ENCODE measurements around the gene WASL.
"Not testable (repeated sequence)": the region's sequence is repeated elsewhere in the genome, so short reads cannot be mapped to it uniquely, and the experiment has no call there.

WASL gene

DNA sequence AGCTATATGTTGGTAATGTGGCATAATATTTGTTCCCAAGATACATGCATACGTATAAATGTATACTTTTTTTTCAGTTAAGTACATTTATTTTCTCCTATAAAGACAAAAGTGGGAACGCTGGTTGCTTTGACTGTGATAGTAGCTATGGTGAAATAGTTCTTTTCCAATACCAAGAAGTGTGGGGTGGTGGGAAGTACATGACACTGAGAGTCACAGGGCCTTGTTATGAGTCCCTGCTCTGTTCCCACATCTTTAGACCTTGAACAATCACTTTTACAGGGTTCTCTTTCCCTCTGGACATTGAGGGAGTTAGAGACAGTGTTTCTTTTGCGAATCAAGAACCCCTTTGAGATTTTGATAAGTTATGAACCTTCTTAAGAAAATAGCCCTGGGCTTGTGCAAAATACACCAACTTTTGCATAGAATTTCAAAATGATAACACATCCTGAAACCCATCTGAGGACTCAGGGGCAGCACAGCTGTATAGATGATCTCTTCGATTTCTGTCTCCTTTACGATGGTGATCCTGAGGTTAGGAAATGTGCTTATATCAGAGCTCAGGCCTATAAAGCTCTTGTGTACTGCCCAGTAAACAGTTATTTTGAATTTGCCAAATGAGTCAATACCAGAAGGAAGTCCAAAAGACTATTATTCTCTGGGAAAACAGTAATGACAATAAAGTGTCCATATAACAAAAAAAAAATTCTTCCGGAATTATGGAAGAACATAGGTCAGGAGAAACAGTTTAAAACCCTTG lies 92.1 kb downstream of the WASL start:
- DNase-seq = no peak

GRCh38 chr7:123655614-123656013 lies 93.2 kb downstream of the WASL start, which contains the start of gene LMOD2:
Gene LMOD2, plus strand, starts transcription at chr7:123655866. Its CDS starts 98 bp downstream, at chr7:123655964.
- DNase-seq = no peak

DNA sequence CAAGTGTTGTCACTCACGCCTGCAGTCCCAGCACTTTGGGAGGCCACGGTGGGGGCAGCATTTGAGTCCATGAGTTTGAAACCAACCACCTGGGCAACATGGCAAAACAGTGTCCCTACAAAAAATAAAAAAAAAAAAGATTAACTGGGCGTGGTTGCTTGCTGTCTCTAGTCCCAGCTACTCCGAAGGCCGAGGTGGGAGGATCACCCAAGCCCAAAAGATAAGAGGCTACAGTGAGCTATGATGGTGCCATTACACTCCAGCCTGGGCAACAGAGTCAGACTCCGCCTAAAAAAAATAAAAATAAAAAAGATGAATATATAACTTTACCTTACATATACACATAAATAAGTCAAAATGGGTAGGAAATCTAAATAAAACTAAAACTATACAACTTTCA lies 95.6 kb downstream of the WASL start:
- no peak for DNase-seq

DNA sequence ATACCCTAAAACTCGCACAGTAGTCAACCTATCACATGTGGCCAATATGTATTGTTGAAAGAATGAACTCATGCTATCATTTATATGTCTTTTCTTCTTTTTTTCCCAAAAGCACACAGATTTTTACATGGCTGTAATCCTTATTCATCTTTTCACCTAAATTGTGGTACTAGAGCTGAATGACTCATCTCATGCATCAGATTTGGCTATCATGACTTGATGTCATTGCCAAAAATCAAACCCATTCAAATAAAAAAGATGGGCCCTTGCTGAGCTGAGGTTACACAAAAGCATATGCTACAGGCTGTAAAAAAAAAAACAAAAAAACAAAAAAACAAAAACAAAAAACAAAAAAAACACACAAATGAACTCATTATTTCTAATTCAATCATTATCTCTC lies 96.4 kb downstream of the WASL start:
- DNase-seq = no peak

DNA sequence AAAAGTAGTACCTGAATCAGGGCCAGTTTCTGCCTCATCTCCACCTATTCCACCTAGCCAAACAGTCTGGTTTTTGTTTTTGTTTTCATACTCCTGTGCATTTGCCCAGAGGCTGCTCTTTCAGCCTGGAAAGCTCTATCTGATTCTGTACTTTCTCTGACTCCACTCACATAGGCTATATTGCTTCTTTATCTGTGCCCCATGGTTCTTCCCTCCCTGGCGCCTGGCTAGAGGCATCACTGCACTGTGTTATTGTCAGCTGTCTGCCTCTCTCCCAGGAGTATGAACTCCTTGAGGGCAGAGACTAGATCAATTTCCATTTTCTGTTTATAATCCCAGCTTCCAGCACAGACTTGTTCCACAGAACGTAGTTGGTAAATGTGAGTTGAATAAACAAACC lies 98.2 kb downstream of the WASL start:
- DNase-seq = no peak

- peak in 1 of 2 experiments; percentile 5 for DNase-seq
Measured at GRCh38 chr7:123649964-123650363, 98.8 kb downstream of the WASL start.

GRCh38 chr7:123647106-123647730 lies 101.6 kb downstream of the WASL start:
- DNase-seq = no peak

GRCh38 chr7:123645516-123645915 lies 103.3 kb downstream of the WASL start:
- DNase-seq = no peak

- DNase-seq = peak in 1 of 2 experiments; percentile 32
Measured at GRCh38 chr7:123643495-123644441, 105.0 kb downstream of the WASL start.

GRCh38 chr7:123641901-123642300 lies 106.9 kb downstream of the WASL start:
- no peak for DNase-seq

DNA sequence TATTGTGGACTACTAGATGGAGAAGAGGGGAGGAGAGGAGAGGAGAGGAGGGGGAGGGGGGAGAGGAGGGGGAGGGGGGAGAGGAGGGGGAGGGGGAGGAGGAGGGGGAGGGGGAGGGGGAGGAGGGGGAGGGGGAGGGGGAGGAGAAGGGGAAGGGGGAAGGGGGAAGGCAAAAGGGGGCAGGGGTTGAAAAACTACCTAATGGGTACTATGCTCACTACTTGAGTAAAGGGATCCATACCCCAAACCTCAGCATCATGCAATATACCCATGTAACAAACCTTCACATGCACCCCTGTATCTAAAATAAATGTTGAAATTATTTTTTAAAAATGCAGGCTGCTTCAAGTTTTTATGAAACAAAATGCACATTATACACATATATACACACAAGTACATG lies 108.2 kb downstream of the WASL start:
- no peak for DNase-seq

DNA sequence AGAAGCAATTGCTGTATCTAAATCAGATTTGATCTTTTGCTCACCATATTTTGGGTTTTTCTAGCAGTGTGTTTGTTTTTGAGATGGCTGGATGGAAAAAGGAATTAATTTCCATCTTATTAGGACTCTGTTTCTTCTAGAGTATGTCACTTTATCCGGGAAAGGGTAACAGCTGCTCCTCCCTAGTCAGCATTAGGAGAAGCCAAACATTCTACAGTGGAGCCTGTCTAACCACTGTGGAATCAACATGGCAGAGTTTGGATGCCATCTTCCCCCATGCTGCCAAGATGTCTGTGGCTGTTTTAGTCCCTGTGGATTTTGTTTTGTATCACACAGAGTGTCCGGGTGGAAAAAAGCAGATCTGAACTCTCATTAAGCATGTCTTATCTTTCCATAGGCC lies 109.2 kb downstream of the WASL start:
- DNase-seq = no peak

- DNase-seq = no peak
Measured at GRCh38 chr7:123637878-123638277, 110.9 kb downstream of the WASL start.

- DNase-seq = no peak
Measured at GRCh38 chr7:123637203-123637602, 111.6 kb downstream of the WASL start.

DNA sequence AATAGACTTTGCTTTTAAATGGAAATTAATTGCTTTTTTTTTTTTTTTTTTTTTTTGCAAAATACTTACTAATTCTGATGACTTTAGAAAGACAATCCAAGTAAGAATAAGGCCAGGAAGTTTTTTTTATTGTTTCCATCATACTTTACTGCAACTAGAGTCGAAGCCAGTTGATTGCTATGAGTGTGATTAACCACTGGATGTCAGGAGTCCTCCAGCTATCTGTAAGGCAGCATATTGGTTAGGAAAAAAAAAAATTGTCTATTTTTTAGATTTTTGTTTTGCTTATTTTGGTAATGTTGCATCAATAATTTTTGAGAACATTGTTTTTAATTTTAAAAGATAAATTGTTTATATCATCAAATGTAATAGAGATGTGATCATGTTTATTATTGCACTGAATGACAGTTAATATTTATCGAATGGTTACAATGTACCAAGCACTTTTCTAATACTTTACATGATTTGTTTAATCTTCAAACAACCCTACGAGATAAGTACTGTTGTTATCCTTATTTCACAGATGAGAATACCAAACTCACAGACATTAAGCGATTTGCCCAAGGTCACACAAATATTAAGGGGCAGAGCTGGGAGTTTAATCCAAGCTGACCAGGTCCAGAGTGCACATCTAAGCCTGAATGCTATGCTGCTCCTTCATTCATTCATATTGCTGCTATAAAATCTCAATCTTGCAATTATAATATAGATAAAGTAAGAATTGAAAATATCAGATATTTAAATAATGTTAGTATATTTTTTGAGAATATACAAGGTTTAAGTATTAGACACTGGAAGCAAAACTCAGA lies 113.0 kb downstream of the WASL start:
- peak; percentile 14 to 60 for DNase-seq

GRCh38 chr7:123634011-123634573 lies 114.7 kb downstream of the WASL start:
- not testable (repeated sequence) for DNase-seq

DNA sequence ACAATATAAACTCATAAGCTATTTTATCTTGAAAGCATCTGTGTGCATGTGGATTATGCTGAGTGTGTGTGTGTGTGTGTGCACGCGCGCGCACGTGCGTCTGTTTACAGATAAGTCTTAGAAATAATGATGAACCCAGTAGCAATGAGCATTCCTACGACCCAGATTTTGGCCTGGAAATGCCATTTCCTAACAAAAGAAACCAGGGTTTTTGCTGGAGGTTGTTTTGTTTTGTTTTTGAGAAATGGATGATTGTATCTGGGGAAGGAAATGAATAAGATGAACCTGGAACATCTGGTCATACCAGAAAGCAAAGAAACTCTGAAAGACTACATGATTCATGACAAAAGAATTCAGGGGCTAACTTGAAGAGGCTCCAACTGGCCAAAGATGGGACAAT lies 115.2 kb downstream of the WASL start:
- peak in 1 of 2 experiments; percentile 60 for DNase-seq

DNA sequence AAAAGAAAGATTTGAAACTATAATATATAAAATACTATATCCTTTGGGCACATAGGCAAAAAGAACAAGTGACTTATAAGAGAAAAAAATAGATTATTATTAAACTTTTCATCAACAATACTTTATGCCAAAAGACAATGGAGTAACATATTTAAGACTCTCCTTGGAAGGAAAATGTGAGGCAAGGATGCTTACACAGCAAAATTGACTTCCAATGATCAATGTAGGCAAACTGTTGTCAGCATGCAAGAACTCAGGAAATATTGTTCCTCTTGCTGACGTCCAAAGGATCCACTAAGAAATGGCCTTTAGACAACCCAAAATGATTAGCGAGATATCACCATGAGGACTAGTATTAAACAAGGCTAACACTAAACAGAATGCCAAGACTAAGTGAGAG lies 116.0 kb downstream of the WASL start:
- no peak for DNase-seq
